Uterus (tissue), 2 donors: ENCODE measurements around the gene AK9.

Experiments used
- POLR2A ChIP-seq, 2 donors: fragments of 450-650 bp; IDR thresholded peaks; one replicate each; pipeline ENCODE4 v1.6.1; 2016; ENCODE audit warnings: antibody characterized with exemption in 2 of 2, mild to moderate bottlenecking in 1 of 2, moderate library complexity in 1 of 2
- TF ChIP-seq, protein P1 (sequence below), 4 experiments: fragments of 200-600 bp in 2 of 4; fragments of 450-650 bp in 2 of 4; sonication (generic) in 2 of 4; IDR thresholded peaks; one replicate each; pipeline ENCODE4 v1.5.1; 2016 to 2019; ENCODE audit warnings: antibody characterized with exemption in 4 of 4, mild to moderate bottlenecking in 2 of 4, moderate library complexity in 1 of 4

DNA sequence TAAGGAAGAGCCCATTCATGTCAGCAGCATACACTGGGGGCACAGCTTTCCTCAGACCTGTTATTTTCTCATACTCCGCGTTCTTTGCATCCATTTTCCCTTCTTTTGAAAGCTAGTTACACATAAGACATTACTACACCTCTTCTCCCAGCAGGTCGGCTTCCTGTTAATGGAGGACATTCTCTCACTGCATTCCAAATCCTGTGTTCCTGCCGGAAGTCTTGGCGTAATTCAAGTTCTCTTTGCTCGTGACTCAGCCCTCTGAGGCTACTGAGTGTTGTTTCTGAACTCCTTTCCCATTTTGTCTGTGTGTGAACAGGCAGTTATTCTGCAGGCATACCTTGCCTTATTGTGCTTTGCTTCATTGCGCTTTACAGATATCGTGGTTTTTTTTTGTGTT lies 110.5 kb downstream of the AK9 start:
- TF ChIP-seq, protein P1, sequence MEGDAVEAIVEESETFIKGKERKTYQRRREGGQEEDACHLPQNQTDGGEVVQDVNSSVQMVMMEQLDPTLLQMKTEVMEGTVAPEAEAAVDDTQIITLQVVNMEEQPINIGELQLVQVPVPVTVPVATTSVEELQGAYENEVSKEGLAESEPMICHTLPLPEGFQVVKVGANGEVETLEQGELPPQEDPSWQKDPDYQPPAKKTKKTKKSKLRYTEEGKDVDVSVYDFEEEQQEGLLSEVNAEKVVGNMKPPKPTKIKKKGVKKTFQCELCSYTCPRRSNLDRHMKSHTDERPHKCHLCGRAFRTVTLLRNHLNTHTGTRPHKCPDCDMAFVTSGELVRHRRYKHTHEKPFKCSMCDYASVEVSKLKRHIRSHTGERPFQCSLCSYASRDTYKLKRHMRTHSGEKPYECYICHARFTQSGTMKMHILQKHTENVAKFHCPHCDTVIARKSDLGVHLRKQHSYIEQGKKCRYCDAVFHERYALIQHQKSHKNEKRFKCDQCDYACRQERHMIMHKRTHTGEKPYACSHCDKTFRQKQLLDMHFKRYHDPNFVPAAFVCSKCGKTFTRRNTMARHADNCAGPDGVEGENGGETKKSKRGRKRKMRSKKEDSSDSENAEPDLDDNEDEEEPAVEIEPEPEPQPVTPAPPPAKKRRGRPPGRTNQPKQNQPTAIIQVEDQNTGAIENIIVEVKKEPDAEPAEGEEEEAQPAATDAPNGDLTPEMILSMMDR (IDR thresholded peaks at IDR 0.05): no peak
- no peak for TF ChIP-seq POLR2A (IDR thresholded peaks at IDR 0.05)
